Ishikawa (cell line): ENCODE data around the gene PRMT7.

ENCODE experiments used
- CEBPB ChIP-seq: IDR thresholded peaks from 2 replicates; pipeline ENCODE4 v1.6.1; 2012
- CREB1 ChIP-seq: IDR thresholded peaks from 2 replicates; pipeline ENCODE4 v1.6.1; 2012; ENCODE audit warnings: low read depth
- EGR1 ChIP-seq: IDR thresholded peaks from 2 replicates; pipeline ENCODE4 v1.6.1; 2012
- EP300 ChIP-seq: IDR thresholded peaks from 2 replicates; pipeline ENCODE4 v1.6.1; 2012; ENCODE audit warnings: borderline replicate concordance
- FOXM1 ChIP-seq: IDR thresholded peaks from 2 replicates; pipeline ENCODE4 v1.6.1; 2012; ENCODE audit warnings: low read depth, borderline replicate concordance
- RAD21 ChIP-seq: IDR thresholded peaks from 2 replicates; pipeline ENCODE4 v1.6.1; 2012; ENCODE audit warnings: low read depth
- TAF1 ChIP-seq: IDR thresholded peaks from 2 replicates; pipeline ENCODE4 v1.6.1; 2012; ENCODE audit warnings: low read depth, mild to moderate bottlenecking
- YY1 ChIP-seq: IDR thresholded peaks from 2 replicates; pipeline ENCODE4 v1.6.1; 2012; ENCODE audit warnings: low read depth
- TF ChIP-seq, protein P1 (sequence below): IDR thresholded peaks from 2 replicates; pipeline ENCODE4 v1.6.1; 2012; ENCODE audit warnings: low read depth, mild to moderate bottlenecking
- TF ChIP-seq, protein P2 (sequence below): IDR thresholded peaks from 2 replicates; pipeline ENCODE4 v1.6.1; 2012
- TF ChIP-seq, protein P3 (sequence below): IDR thresholded peaks from 2 replicates; pipeline ENCODE4 v1.6.1; 2012

DNA sequence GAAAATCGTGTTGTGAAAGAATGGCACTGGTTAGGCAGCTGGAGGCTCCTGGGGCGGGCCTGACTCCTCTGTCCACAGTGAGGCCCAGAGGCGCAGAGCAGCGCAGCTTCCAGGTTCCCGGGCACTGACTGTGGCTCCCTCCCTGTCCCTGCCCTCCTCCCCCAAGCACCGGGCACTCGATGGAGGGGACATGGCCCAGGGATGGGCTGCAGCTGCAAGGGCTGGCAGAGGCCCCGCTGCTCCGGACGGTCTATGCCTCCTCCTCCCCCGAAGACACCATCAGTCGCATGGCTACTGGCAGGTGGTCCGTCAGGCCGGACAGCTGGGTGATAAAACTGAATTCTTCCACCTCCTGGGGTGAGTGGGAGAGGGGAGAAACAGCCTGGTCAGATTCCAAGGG, 50.1 kb downstream of the PRMT7 start:
- TF ChIP-seq RAD21 = no peak
- no peak for TF ChIP-seq TAF1
- no peak for TF ChIP-seq EP300
- TF ChIP-seq, protein P1, sequence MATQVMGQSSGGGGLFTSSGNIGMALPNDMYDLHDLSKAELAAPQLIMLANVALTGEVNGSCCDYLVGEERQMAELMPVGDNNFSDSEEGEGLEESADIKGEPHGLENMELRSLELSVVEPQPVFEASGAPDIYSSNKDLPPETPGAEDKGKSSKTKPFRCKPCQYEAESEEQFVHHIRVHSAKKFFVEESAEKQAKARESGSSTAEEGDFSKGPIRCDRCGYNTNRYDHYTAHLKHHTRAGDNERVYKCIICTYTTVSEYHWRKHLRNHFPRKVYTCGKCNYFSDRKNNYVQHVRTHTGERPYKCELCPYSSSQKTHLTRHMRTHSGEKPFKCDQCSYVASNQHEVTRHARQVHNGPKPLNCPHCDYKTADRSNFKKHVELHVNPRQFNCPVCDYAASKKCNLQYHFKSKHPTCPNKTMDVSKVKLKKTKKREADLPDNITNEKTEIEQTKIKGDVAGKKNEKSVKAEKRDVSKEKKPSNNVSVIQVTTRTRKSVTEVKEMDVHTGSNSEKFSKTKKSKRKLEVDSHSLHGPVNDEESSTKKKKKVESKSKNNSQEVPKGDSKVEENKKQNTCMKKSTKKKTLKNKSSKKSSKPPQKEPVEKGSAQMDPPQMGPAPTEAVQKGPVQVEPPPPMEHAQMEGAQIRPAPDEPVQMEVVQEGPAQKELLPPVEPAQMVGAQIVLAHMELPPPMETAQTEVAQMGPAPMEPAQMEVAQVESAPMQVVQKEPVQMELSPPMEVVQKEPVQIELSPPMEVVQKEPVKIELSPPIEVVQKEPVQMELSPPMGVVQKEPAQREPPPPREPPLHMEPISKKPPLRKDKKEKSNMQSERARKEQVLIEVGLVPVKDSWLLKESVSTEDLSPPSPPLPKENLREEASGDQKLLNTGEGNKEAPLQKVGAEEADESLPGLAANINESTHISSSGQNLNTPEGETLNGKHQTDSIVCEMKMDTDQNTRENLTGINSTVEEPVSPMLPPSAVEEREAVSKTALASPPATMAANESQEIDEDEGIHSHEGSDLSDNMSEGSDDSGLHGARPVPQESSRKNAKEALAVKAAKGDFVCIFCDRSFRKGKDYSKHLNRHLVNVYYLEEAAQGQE = no peak
- TF ChIP-seq, protein P2, sequence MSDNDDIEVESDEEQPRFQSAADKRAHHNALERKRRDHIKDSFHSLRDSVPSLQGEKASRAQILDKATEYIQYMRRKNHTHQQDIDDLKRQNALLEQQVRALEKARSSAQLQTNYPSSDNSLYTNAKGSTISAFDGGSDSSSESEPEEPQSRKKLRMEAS = no peak
- TF ChIP-seq FOXM1 = no peak
- TF ChIP-seq CEBPB = no peak
- TF ChIP-seq, protein P3, sequence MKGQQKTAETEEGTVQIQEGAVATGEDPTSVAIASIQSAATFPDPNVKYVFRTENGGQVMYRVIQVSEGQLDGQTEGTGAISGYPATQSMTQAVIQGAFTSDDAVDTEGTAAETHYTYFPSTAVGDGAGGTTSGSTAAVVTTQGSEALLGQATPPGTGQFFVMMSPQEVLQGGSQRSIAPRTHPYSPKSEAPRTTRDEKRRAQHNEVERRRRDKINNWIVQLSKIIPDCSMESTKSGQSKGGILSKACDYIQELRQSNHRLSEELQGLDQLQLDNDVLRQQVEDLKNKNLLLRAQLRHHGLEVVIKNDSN = no peak
- TF ChIP-seq EGR1 = no peak
- no peak for TF ChIP-seq CREB1
- no peak for TF ChIP-seq YY1
